Middle frontal gyrus (tissue), 1 donor: ENCODE data around the gene IQCN.
A peak's percentile ranks its signal among the peaks of the same experiment; 100 is the strongest.

Experiments
- DNase-seq: peaks from one replicate; pipeline ENCODE4 v3.0.0-alpha.2; 2015; ENCODE audit warnings: low spot score; ENCODE audit errors: extremely low spot score

The IQCN gene

GRCh38 chr19:18274219-18274780, at the start of gene IQCN:
IQCN (minus strand) TSS chr19:18274452; CDS start chr19:18269478, 4,974 bp downstream.
- DNase-seq, result no peak

GRCh38 chr19:18322759-18323460, 48.7 kb upstream of the IQCN start, which contains the start of gene LSM4:
LSM4 (minus strand) TSS chr19:18323076; CDS start chr19:18323020, 56 bp downstream.
- peak; percentile 97 for DNase-seq

- no peak for DNase-seq
These were observed 48.1 kb upstream of the IQCN start for GRCh38 chr19:18322318-18322758.

GRCh38 chr19:18321734-18322102, 47.5 kb upstream of the IQCN start:
- DNase-seq, result no peak

GRCh38 chr19:18320865-18321733, 46.8 kb upstream of the IQCN start:
- DNase-seq, result no peak

- no peak for DNase-seq
These were observed 45.4 kb upstream of the IQCN start for GRCh38 chr19:18319591-18320135.

- no peak for DNase-seq
These were observed 43.9 kb upstream of the IQCN start for GRCh38 chr19:18317961-18318800.

GRCh38 chr19:18313398-18313797, 39.1 kb upstream of the IQCN start:
- DNase-seq, result no peak

- no peak for DNase-seq
These were observed 37.9 kb upstream of the IQCN start for GRCh38 chr19:18312092-18312534.

GRCh38 chr19:18311502-18312091, 37.3 kb upstream of the IQCN start:
- no peak for DNase-seq

GRCh38 chr19:18310966-18311365, 36.7 kb upstream of the IQCN start:
- DNase-seq, result no peak

- DNase-seq, result no peak
These were observed 36.1 kb upstream of the IQCN start for GRCh38 chr19:18310118-18310909.

GRCh38 chr19:18309525-18310064, 35.3 kb upstream of the IQCN start:
- no peak for DNase-seq

- DNase-seq, result no peak
These were observed 34.7 kb upstream of the IQCN start for GRCh38 chr19:18308948-18309325.

- DNase-seq, result no peak
These were observed 34.0 kb upstream of the IQCN start for GRCh38 chr19:18308051-18308947.

GRCh38 chr19:18307271-18307681, 33.0 kb upstream of the IQCN start:
- DNase-seq, result no peak

- DNase-seq, result peak; percentile 50
These were observed 32.6 kb upstream of the IQCN start for GRCh38 chr19:18306888-18307260.

GRCh38 chr19:18306209-18306887, 32.1 kb upstream of the IQCN start:
- no peak for DNase-seq
